ENCODE data around the gene PLCXD3.

GRCh38 chr5:41510176-41510831 is at the start of gene PLCXD3:
- TF ChIP-seq EGR1 (IDR thresholded peaks at IDR 0.05) (no peak), FOXM1 (IDR thresholded peaks at IDR 0.05; ENCODE audit: borderline replicate concordance, low read depth) (no peak), MAX (IDR thresholded peaks at IDR 0.05) (no peak), REST (IDR thresholded peaks at IDR 0.05; ENCODE audit: low read depth) (no peak), CREB1 (IDR thresholded peaks at IDR 0.05; ENCODE audit: low read depth) (no peak), ZBTB7A (IDR thresholded peaks at IDR 0.05; ENCODE audit: low read depth) (no peak), YY1 (IDR thresholded peaks at IDR 0.05; ENCODE audit: low read depth) (no peak), NFIC (IDR thresholded peaks at IDR 0.05) (no peak)
